Pancreas (tissue), 10 donors: ENCODE results near the gene NKTR. TPM values are rescaled to one million over a fixed set of nuclear protein-coding genes. Genes with fewer than 3 reads are reported as not detected.

Source experiments
- ATAC-seq, 4 donors: fragments of 200-7000 bp; cut with Tn5 transposase; one replicate each; pipeline versions ENCODE4 v1.8.0 to v1.9.1; 2020; ENCODE audit warnings: mild to moderate bottlenecking in 4 of 4, moderate library complexity in 4 of 4
- DNase-seq, 6 donors: peaks; one replicate each; pipeline ENCODE4 v3.0.0-alpha.2; 2020
- FAIRE-seq: peaks from 2 replicates; lab custom pipeline; 2012; peaks lifted over from hg19 to GRCh38; lab: Jason Lieb, UNC
- H3K27ac ChIP-seq, 4 donors: fragments of 200-600 bp; sonication (generic); 1 replicate in 3 of 4; 2 replicates in 1 of 4; pipeline versions ENCODE4 v1.5.0 to v1.8.0; 2020
- H3K27me3 ChIP-seq, 4 donors: fragments of 200-600 bp; one replicate each; pipeline ENCODE4 v1.8.0; 2021
- H3K36me3 ChIP-seq, 3 donors: fragments of 200-600 bp; sonication (generic) in 1 of 3; one replicate each; pipeline versions ENCODE4 v1.5.0 to v1.8.0; 2020 to 2021
- H3K4me1 ChIP-seq, 3 donors: fragments of 200-600 bp; one replicate each; pipeline ENCODE4 v1.8.0; 2021
- H3K4me3 ChIP-seq, 4 donors: fragments of 200-600 bp; sonication (generic) in 2 of 4; one replicate each; pipeline versions ENCODE4 v1.5.0 to v1.8.0; 2020 to 2021
- H3K9me3 ChIP-seq, 4 donors: fragments of 200-600 bp; one replicate each; pipeline ENCODE4 v1.8.0; 2021
- WGBS, 2 donors: extraction: QIAGEN DNeasy Blood & Tissue Kit; methylation state at CpG; one replicate each; pipeline ENCODE4 v1.1.7; 2013; 5-methylcytosine and 5-hydroxymethylcytosine counted together
- intact Hi-C, 3 donors: fragments of 100-400 bp; cut with DNase I; formaldehyde crosslinking; loops; one replicate each; pipeline versions ENCODE4 v1.11.1 to v1.14.2; 2022
- polyA plus RNA-seq, 2 donors: library from polyadenylated mRNA; stranded (reverse); fragments of 200-250 nt; gene quantifications; one replicate each; pipeline ENCODE4 v1.2.3, GENCODE V29; 2013
- total RNA-seq, 6 donors: library from RNA; stranded (reverse); fragmentation: NEBNext Ultra II Directional in 4 of 6; extraction: Animal tissue kit (Norgen Biotek cat#: 25700) in 4 of 6; gene quantifications; one replicate each; pipeline versions ENCODE4 v1.2.1 to v1.2.4, GENCODE V29; 2021 to 2023
- TF ChIP-seq, protein P1 (sequence below), 4 donors: fragments of 200-600 bp; sonication (generic) in 3 of 4; IDR thresholded peaks; one replicate each; pipeline versions ENCODE4 v1.5.0 to v1.8.0; 2021; ENCODE audit warnings: antibody characterized with exemption in 4 of 4
- donor health status: healthy with polysubstance abuse.
- donor health status: DM: no; HTN: no; CAD: no; lungs with moderate emphysema.
- donor health status: DM: no; HTN: no; CAD: no.
- donor health status: control.
- donor health status: control.
- donor health status: Bipolar disorder and iron deficiency.
- donor health status: DM: yes; HTN: yes; CAD: no.
- donor health status: DM: no; HTN: no; CAD: no.
- donor health status: DM: no; HTN: no; CAD: no.
- donor health status: DM: yes; HTN: yes; CAD: no.

Gene NKTR
- total and polyA plus RNA-seq, 8 donors: 15.5 to 46.8 (median 33.0) TPM

DNA sequence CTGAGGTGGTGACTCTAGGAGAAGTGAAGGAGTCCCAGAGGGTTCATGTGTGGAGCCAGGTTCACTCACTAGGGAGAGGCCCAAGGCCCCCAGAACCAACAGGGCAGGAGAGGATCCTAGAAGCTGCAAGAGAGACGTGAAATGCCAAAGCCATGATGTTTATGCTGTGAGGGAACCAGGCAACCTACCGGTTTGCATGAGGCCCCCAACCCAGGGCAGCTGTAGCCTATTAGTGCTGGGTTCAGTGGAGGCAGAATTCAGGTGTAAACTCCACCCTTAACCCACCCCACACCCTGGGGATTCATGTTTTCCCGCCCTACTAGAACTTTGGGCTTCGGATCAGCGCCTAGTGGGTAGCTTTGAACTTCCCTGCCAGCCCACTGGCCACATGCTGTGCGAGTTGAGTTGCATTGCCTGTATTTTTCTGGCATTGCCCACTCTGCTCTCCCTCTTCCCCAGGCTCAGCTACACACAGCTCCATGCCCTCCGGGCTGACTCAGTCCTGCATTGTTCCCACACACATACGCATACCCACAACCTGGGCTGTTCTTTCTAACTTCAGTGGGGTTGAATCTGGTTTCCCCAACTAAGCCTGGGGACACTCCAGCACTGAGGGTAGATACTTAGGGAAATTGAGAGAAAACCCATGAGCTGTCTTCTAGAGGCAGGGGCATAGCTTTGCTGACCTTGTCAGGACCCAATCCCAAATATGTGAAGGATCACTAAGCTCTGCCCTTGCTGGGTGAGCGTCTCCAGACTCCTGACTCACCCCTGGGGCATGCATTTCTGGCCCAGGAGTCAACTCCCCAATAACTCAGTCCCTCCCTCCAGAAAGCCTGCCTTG, 51.0 kb downstream of the NKTR start:
- intact Hi-C loops: no loop called here
- no peak for DNase-seq
- no peak for FAIRE-seq

DNA sequence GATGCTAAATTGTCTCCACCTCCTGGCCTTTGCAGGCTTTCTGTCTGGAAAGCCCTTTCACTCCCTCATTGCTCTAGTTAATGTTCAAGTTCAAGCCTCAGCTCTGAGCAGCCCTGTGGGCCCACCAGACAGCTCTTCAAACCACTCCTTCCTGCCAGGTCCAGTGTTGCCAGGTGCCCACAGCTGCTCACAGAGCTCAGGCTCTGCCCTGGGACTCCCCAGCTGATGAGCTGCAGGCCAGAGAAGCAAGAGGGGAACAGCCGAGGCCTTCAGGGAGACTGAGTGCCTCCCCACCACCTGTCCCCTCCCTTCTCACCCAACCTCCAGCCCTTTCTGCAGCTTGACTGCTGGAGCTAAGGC, 51.7 kb downstream of the NKTR start:
- WGBS, 2 donors: 65 to 79% methylated on average over 1 of the region's 1 CpG
- no peak for ATAC-seq
- Histone ChIP-seq H3K36me3 (peaks cover 0 to 7% (median 6%) of the 10 kb centered on the region in 3 donors), H3K4me1 (peaks cover 0 to 18% (median 6%) of the 10 kb centered on the region in 3 donors), H3K27ac (peak overlapping the region; percentile 22 to 70 (median 52)), H3K4me3 (peak overlapping the region in 2 of 4 donors; percentile 76 to 84), H3K9me3 (no peaks in the 10 kb centered on the region), H3K27me3 (no peaks in the 10 kb centered on the region)
- no peak for FAIRE-seq
- intact Hi-C loops: no loop called here
- TF ChIP-seq, protein P1, sequence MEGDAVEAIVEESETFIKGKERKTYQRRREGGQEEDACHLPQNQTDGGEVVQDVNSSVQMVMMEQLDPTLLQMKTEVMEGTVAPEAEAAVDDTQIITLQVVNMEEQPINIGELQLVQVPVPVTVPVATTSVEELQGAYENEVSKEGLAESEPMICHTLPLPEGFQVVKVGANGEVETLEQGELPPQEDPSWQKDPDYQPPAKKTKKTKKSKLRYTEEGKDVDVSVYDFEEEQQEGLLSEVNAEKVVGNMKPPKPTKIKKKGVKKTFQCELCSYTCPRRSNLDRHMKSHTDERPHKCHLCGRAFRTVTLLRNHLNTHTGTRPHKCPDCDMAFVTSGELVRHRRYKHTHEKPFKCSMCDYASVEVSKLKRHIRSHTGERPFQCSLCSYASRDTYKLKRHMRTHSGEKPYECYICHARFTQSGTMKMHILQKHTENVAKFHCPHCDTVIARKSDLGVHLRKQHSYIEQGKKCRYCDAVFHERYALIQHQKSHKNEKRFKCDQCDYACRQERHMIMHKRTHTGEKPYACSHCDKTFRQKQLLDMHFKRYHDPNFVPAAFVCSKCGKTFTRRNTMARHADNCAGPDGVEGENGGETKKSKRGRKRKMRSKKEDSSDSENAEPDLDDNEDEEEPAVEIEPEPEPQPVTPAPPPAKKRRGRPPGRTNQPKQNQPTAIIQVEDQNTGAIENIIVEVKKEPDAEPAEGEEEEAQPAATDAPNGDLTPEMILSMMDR (IDR thresholded peaks at IDR 0.05): no peak
- peak in 1 of 6 donors; percentile 49 for DNase-seq

More for the DNA sequence above, 51.0 kb downstream of the NKTR start:
- Histone ChIP-seq H3K27me3 (no peaks in the 10 kb centered on the region), H3K27ac (peak overlapping the region in 1 of 4 donors; percentile 22), H3K36me3 (peaks cover 0 to 7% (median 6%) of the 10 kb centered on the region in 3 donors), H3K4me3 (no peak overlapping the region), H3K4me1 (peaks cover 0 to 18% (median 6%) of the 10 kb centered on the region in 3 donors), H3K9me3 (no peaks in the 10 kb centered on the region)
- TF ChIP-seq, protein P1 (IDR thresholded peaks at IDR 0.05): no peak
- WGBS, 2 donors: 85 to 91% methylated on average over 9 of the region's 9 CpGs
- ATAC-seq: no peak

DNA sequence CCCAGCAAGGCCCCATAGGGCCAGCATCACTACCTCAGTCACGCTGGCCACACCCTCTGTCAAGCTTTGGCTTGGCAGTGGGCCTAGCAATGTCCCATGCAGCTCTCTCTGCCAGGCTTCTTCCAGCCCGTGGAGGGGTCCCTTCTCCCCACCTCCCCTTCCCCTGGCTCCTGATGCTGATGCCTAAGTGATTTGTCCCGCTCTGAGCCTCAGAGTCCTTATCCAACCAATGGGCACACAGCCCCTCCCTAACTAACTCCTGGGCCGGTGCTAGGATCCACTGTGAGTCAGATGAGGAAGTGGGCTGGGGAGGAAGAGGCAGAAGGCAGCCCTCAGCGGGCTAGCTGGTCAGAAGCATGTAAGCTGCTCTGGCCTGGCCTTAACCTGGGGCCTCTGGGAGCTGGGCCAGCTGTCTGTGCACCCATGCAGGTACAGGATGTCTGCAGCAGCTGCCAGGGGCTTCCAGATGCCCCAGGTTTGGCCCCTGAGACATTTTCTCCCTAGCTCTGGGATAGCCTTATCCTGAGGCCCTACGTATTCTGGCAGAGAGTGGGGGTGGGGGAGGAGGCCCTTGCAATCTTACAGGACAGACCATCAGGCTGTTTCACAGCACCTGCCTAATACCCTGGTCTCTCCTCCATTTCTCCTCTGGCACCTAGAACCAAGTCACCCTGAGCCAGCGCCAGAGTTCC, 52.3 kb downstream of the NKTR start:
- no peak for FAIRE-seq
- peaks cover 0 to 18% (median 6%) of the 10 kb centered on the region in 3 donors for H3K4me1 ChIP-seq
- intact Hi-C loops: no loop called here
- no peaks in the 10 kb centered on the region for H3K27me3 ChIP-seq
- TF ChIP-seq, protein P1 (IDR thresholded peaks at IDR 0.05): no peak
- H3K9me3 ChIP-seq: no peaks in the 10 kb centered on the region
- peaks cover 0 to 6% (median 2%) of the 10 kb centered on the region in 3 donors for H3K36me3 ChIP-seq
- WGBS, 2 donors: 34 to 38% methylated on average over 7 of the region's 7 CpGs
- H3K4me3 ChIP-seq: peak overlapping the region in 3 of 4 donors; percentile 59 to 84 (median 76)
- DNase-seq: peak; percentile 44 to 76 (median 67)
- ATAC-seq: peak; percentile 32 to 81 (median 59)
- H3K27ac ChIP-seq: peak overlapping the region; percentile 22 to 70 (median 52)

DNA sequence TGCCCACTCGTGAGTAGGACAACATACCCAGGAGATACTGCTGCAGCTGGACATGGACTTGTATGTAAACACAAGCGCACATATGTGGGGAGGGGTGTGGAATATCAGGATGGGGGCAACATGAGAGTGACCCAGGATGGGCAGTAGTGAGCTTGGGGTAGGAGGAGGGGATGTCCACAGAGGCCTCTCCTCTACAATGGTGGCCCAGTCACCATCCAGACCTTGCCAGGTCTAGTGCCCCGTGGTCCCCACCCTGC, 52.7 kb downstream of the NKTR start:
- Histone ChIP-seq H3K36me3 (peaks cover 0 to 6% (median 0%) of the 10 kb centered on the region in 3 donors), H3K27me3 (no peaks in the 10 kb centered on the region), H3K4me1 (peaks cover 0 to 18% (median 6%) of the 10 kb centered on the region in 3 donors), H3K4me3 (peak overlapping the region; percentile 59 to 84 (median 76)), H3K9me3 (no peaks in the 10 kb centered on the region), H3K27ac (peak overlapping the region in 3 of 4 donors; percentile 51 to 70 (median 57))
- intact Hi-C loops: no loop called here
- peak in 2 of 4 donors; percentile 6 to 15 for ATAC-seq
- no peak for DNase-seq
- FAIRE-seq: no peak
- 26 to 27% methylated on average over 3 of the region's 3 CpGs for WGBS, 2 donors
- TF ChIP-seq, protein P1 (IDR thresholded peaks at IDR 0.05): no peak
